ENCODE measurements around the gene RNU1-1. TPM values are rescaled to one million over a fixed set of nuclear protein-coding genes. Genes with fewer than 3 reads are reported as not detected.
"Not testable (repeated sequence)": the region's sequence is repeated elsewhere in the genome, so short reads cannot be mapped to it uniquely, and the experiment has no call there.

The RNU1-1 gene
- total RNA-seq, 2 donors from 2014 or later, result 1,591 to 3,879 TPM

GRCh38 chr1:16475771-16476770, 38.0 kb downstream of the RNU1-1 start:
- ATAC-seq, result peak; percentile 36 to 54
- H3K36me3 Mint-ChIP-seq, result peaks cover 10% of the 10 kb centered on the region
- not testable (repeated sequence) for H3K9me3 Mint-ChIP-seq; H3K27ac Mint-ChIP-seq; H3K4me1 Mint-ChIP-seq (ENCODE audit: low read depth in 2 of 2); H3K27me3 Mint-ChIP-seq; DNase-seq (ENCODE audit: low spot score); H3K4me3 Mint-ChIP-seq

- ATAC-seq; H3K27ac Mint-ChIP-seq; H3K9me3 Mint-ChIP-seq; H3K4me3 Mint-ChIP-seq; H3K27me3 Mint-ChIP-seq; H3K4me1 Mint-ChIP-seq (ENCODE audit: low read depth in 2 of 2); DNase-seq (ENCODE audit: low spot score): not testable (repeated sequence)
- peaks cover 10% of the 10 kb centered on the region for H3K36me3 Mint-ChIP-seq
Observed at GRCh38 chr1:16474891-16475290, 39.2 kb downstream of the RNU1-1 start.

GRCh38 chr1:16474166-16474800, 39.8 kb downstream of the RNU1-1 start:
- Mint-ChIP-seq H3K27me3 (no peaks in the 10 kb centered on the region), H3K4me1 (ENCODE audit: low read depth in 2 of 2) (peaks cover 0 to 2% of the 10 kb centered on the region in 2 donors), H3K4me3 (no peak overlapping the region), H3K27ac (no peak overlapping the region), H3K36me3 (peaks cover 10% of the 10 kb centered on the region), H3K9me3 (no peaks in the 10 kb centered on the region)
- no peak for ATAC-seq
- no peak for DNase-seq (ENCODE audit: low spot score)

GRCh38 chr1:16468558-16468957, 45.5 kb downstream of the RNU1-1 start:
- Mint-ChIP-seq H3K4me3 (no peak overlapping the region), H3K9me3 (no peaks in the 10 kb centered on the region), H3K36me3 (peaks cover 14% of the 10 kb centered on the region), H3K27me3 (no peaks in the 10 kb centered on the region), H3K4me1 (ENCODE audit: low read depth in 2 of 2) (peaks cover 0 to 10% of the 10 kb centered on the region in 2 donors), H3K27ac (no peak overlapping the region)
- ATAC-seq (no peak), DNase-seq (ENCODE audit: low spot score) (no peak)

GRCh38 chr1:16464917-16465625, 49.0 kb downstream of the RNU1-1 start:
- H3K4me3 Mint-ChIP-seq, result no peak overlapping the region
- ATAC-seq (no peak), DNase-seq (ENCODE audit: low spot score) (no peak)
- H3K4me1 Mint-ChIP-seq (ENCODE audit: low read depth in 2 of 2), result peaks cover 0 to 8% of the 10 kb centered on the region in 2 donors
- no peaks in the 10 kb centered on the region for H3K9me3 Mint-ChIP-seq
- peaks cover 10% of the 10 kb centered on the region for H3K36me3 Mint-ChIP-seq
- H3K27ac Mint-ChIP-seq, result no peak overlapping the region
- H3K27me3 Mint-ChIP-seq, result no peaks in the 10 kb centered on the region

Other genes with a start within 250 kb of the RNU1-1 start
- 10 to 100 TPM; 27.9 to 34.9 TPM for gene FBXO42, start 161.8 kb downstream of the RNU1-1 start, total RNA-seq
- 100 to 1,000 TPM; 232 to 279 TPM for gene SZRD1, start 147.0 kb downstream of the RNU1-1 start, total RNA-seq
- not detected for gene SPATA21, start 76.9 kb downstream of the RNU1-1 start, total RNA-seq
- gene NECAP2, start 73.6 kb downstream of the RNU1-1 start, total RNA-seq, result 10 to 100 TPM; 72.0 to 95.4 TPM
- 10 to 100 TPM in 1 of 2 donors, 1 to 10 TPM in 1; 6.3 to 10.0 TPM for gene NBPF1, start 99.3 kb upstream of the RNU1-1 start, total RNA-seq
- 1,000 to 10,000 TPM; 1,591 to 3,879 TPM for gene RNU1-3, start 152.7 kb upstream of the RNU1-1 start, total RNA-seq
- 1,000 to 10,000 TPM; 1,591 to 3,879 TPM for gene RNU1-4, start 226.2 kb upstream of the RNU1-1 start, total RNA-seq